SH-SY5Y (cell line): ENCODE data around the gene MTA1.

Experiments used
- GATA2 ChIP-seq: IDR thresholded peaks from 2 replicates; pipeline ENCODE4 v1.6.1; 2011; ENCODE audit warnings: mild to moderate bottlenecking, low read depth, low read length
- GATA3 ChIP-seq: IDR thresholded peaks from 2 replicates; pipeline ENCODE4 v1.6.1; 2011; ENCODE audit warnings: low read depth, mild to moderate bottlenecking, low read length, moderate library complexity

- TF ChIP-seq GATA3 (no peak), GATA2 (no peak)
Observed at GRCh38 chr14:105386581-105387529, 32.8 kb upstream of the MTA1 start.
